WTC11 (cell line): ENCODE results near the gene IGSF6. TPM values are rescaled to one million over a fixed set of nuclear protein-coding genes. Genes with fewer than 3 reads are reported as not detected.
"Not testable (repeated sequence)": the region's sequence is repeated elsewhere in the genome, so short reads cannot be mapped to it uniquely, and the experiment has no call there.

Experiments used
- ATAC-seq: fragments of 200-7000 bp; cut with Tn5 transposase; 2 replicates; pipeline ENCODE4 v1.10.0; 2021; ENCODE audit warnings: mild to moderate bottlenecking, moderate library complexity
- CTCF ChIA-PET: fragments of 300-600 bp; sonication (Branson Sonifier 250); formaldehyde crosslinking; loops from one replicate; lab custom pipeline; 2021; ENCODE audit warnings: antibody characterized with exemption; lab: Charles Lee
- POLR2A ChIA-PET: fragments of 350-600 bp; sonication (Branson Sonifier 250); formaldehyde crosslinking; loops from one replicate; lab custom pipeline; 2021; ENCODE audit warnings: antibody characterized with exemption; lab: Charles Lee
- DNase-seq: peaks from one replicate; pipeline ENCODE4 v3.0.0; 2021; ENCODE audit warnings: low spot score
- H3K27ac Mint-ChIP-seq: 2 replicates; pipeline ENCODE4 v1.8.0; 2021; ENCODE audit warnings: mixed read lengths
- H3K27me3 Mint-ChIP-seq: 2 replicates; pipeline ENCODE4 v1.8.0; 2021; ENCODE audit warnings: low read depth, mild to moderate bottlenecking, moderate library complexity, mixed read lengths
- H3K36me3 Mint-ChIP-seq: 2 replicates; pipeline ENCODE4 v1.8.0; 2021; ENCODE audit warnings: mixed read lengths
- H3K4me1 Mint-ChIP-seq: 2 replicates; pipeline ENCODE4 v1.8.0; 2022; ENCODE audit warnings: mixed read lengths
- H3K4me3 Mint-ChIP-seq: 2 replicates; pipeline ENCODE4 v1.8.0; 2021; ENCODE audit warnings: mild to moderate bottlenecking, moderate library complexity, mixed read lengths
- H3K9me3 Mint-ChIP-seq: 2 replicates; pipeline ENCODE4 v1.8.0; 2021; ENCODE audit warnings: mixed read lengths
- ATF2 ChIP-seq: sonication (generic); formaldehyde crosslinking; IDR thresholded peaks from 2 replicates; pipeline ENCODE4 v1.8.1; 2022; ENCODE audit warnings: low read depth, missing genetic modification reagents, borderline replicate concordance
- CREM ChIP-seq: sonication (generic); formaldehyde crosslinking; IDR thresholded peaks from 2 replicates; pipeline ENCODE4 v1.8.1; 2022; ENCODE audit warnings: mild to moderate bottlenecking, missing genetic modification reagents, moderate library complexity
- ETV6 ChIP-seq: sonication (generic); formaldehyde crosslinking; IDR thresholded peaks from 2 replicates; pipeline ENCODE4 v1.8.1; 2022; ENCODE audit warnings: mild to moderate bottlenecking, missing genetic modification reagents
- FOXP4 ChIP-seq: sonication (generic); formaldehyde crosslinking; IDR thresholded peaks from 2 replicates; pipeline ENCODE4 v1.8.0; 2022; ENCODE audit warnings: mild to moderate bottlenecking, missing genetic modification reagents
- NFE2L1 ChIP-seq: sonication (generic); formaldehyde crosslinking; IDR thresholded peaks from 2 replicates; pipeline ENCODE4 v1.8.1; 2023; ENCODE audit warnings: missing genetic modification reagents
- PREB ChIP-seq: sonication (generic); formaldehyde crosslinking; IDR thresholded peaks from 2 replicates; pipeline ENCODE4 v1.8.1; 2022; ENCODE audit warnings: mild to moderate bottlenecking, missing genetic modification reagents, moderate library complexity, borderline replicate concordance
- RELA ChIP-seq: sonication (generic); formaldehyde crosslinking; IDR thresholded peaks from 2 replicates; pipeline ENCODE4 v1.8.1; 2022; ENCODE audit warnings: missing genetic modification reagents, mild to moderate bottlenecking, borderline replicate concordance
- RORB ChIP-seq: fragments of 250-450 bp; sonication (Bioruptor Pico); IDR thresholded peaks from 2 replicates; pipeline ENCODE4 v1.9.0; 2021; ENCODE audit warnings: mild to moderate bottlenecking
- TCF7 ChIP-seq: sonication (generic); formaldehyde crosslinking; IDR thresholded peaks from 2 replicates; pipeline ENCODE4 v1.8.0; 2022; ENCODE audit warnings: mild to moderate bottlenecking, low read depth, missing genetic modification reagents, moderate library complexity
- TEAD1 ChIP-seq: sonication (generic); formaldehyde crosslinking; IDR thresholded peaks from 2 replicates; pipeline ENCODE4 v1.8.0; 2022; ENCODE audit warnings: mild to moderate bottlenecking, missing genetic modification reagents
- TP53 ChIP-seq: sonication (generic); formaldehyde crosslinking; IDR thresholded peaks from 2 replicates; pipeline ENCODE4 v1.8.1; 2023; ENCODE audit warnings: mild to moderate bottlenecking, missing genetic modification reagents
- ZNF396 ChIP-seq: fragments of 250-450 bp; sonication (Bioruptor Pico); IDR thresholded peaks from 2 replicates; pipeline ENCODE4 v1.8.0; 2021; ENCODE audit warnings: mild to moderate bottlenecking, moderate library complexity, borderline replicate concordance
- ZNF425 ChIP-seq: fragments of 250-450 bp; sonication (Bioruptor Pico); conservative IDR thresholded peaks from 2 replicates; pipeline ENCODE4 v1.9.0; 2021; ENCODE audit warnings: mild to moderate bottlenecking
- ZNF512 ChIP-seq: sonication (generic); formaldehyde crosslinking; IDR thresholded peaks from 2 replicates; pipeline ENCODE4 v1.8.1; 2022; ENCODE audit warnings: missing genetic modification reagents, borderline replicate concordance
- ZSCAN18 ChIP-seq: fragments of 250-450 bp; sonication (Bioruptor Pico); IDR thresholded peaks from 2 replicates; pipeline ENCODE4 v2.1.2; 2022; ENCODE audit warnings: mild to moderate bottlenecking, moderate library complexity
- total RNA-seq: library from RNA; stranded (reverse); gene quantifications from 3 replicates; pipeline ENCODE4 v1.2.3, GENCODE V29; 2021

Gene IGSF6
- total RNA-seq, 1 experiment from 2014 or later: not detected

GRCh38 chr16:21610766-21611165, 41.6 kb downstream of the IGSF6 start (continued):
- TF ChIP-seq CREM (CRISPR knock-in tag) (no peak), PREB (no peak), TCF7 (CRISPR knock-in tag) (no peak), ETV6 (CRISPR knock-in tag) (no peak)

- no peaks in the 10 kb centered on the region for H3K27me3 Mint-ChIP-seq
- H3K27ac Mint-ChIP-seq: 0 out of 2 replicates have a peak overlapping the region, but pooled peaks have one; percentile 36
- ChIA-PET POLR2A (no interaction called here), CTCF (interaction anchor here (1.7 kb wide), 1 partner anchor 74 kb away, joined by 3 read pairs; no protein-coding TSS in a partner anchor)
- peaks cover 6% of the 10 kb centered on the region for H3K36me3 Mint-ChIP-seq
- H3K9me3 Mint-ChIP-seq: no peaks in the 10 kb centered on the region
- ATAC-seq (0 out of 2 replicates have a peak, but pooled peaks have one; percentile 19), DNase-seq (no peak)
- TF ChIP-seq NFE2L1 (CRISPR knock-in tag): no peak
- TF ChIP-seq RELA: no peak
- TF ChIP-seq ZNF396 (CRISPR knock-in tag): no peak
- peaks cover 55% of the 10 kb centered on the region for H3K4me1 Mint-ChIP-seq
- peak overlapping the region; percentile 22; the same call in 1 of the 2 replicates for H3K4me3 Mint-ChIP-seq
These were observed 42.3 kb downstream of the IGSF6 start for GRCh38 chr16:21610006-21610544.

GRCh38 chr16:21608639-21609328, 43.6 kb downstream of the IGSF6 start:
- Mint-ChIP-seq H3K27me3 (no peaks in the 10 kb centered on the region), H3K4me3 (no peak overlapping the region), H3K4me1 (peaks cover 55% of the 10 kb centered on the region), H3K27ac (peak overlapping the region; percentile 71), H3K36me3 (peaks cover 6% of the 10 kb centered on the region), H3K9me3 (no peaks in the 10 kb centered on the region)
- POLR2A ChIA-PET: interaction anchor here (0.5 kb wide), 1 partner anchor 10 kb away, joined by 4 read pairs; no protein-coding TSS in a partner anchor
- TF ChIP-seq TEAD1 (no peak), ATF2 (CRISPR knock-in tag) (no peak), ZSCAN18 (no peak), RORB (CRISPR knock-in tag) (no peak), ZNF512 (CRISPR knock-in tag) (no peak), ZNF425 (CRISPR knock-in tag) (no peak), TP53 (no peak), FOXP4 (CRISPR knock-in tag) (no peak)
- CTCF ChIA-PET: interaction anchor here (0.6 to 1.7 kb wide), 4 partner anchors 32 to 401 kb away, joined by 3 to 8 read pairs (median 6); no protein-coding TSS in a partner anchor
- no peak for ATAC-seq
- no peak for DNase-seq

GRCh38 chr16:21605848-21606247, 46.6 kb downstream of the IGSF6 start:
- POLR2A ChIA-PET, DNase-seq, ATAC-seq, H3K9me3 Mint-ChIP-seq, H3K4me3 Mint-ChIP-seq, H3K27ac Mint-ChIP-seq, H3K27me3 Mint-ChIP-seq, H3K36me3 Mint-ChIP-seq, CTCF ChIA-PET: not testable (repeated sequence)
- H3K4me1 Mint-ChIP-seq: peaks cover 40% of the 10 kb centered on the region
